OCI-LY1 (cell line): Measurements from ENCODE around the gene ADAMTSL3.

Experiments used
- H2AFZ ChIP-seq: fragments of 200-600 bp; sonication (generic), shearing (Covaris generic); 2 replicates; pipeline ENCODE4 v1.6.0; 2014; ENCODE audit warnings: antibody characterized with exemption, mild to moderate bottlenecking, low read length
- H3F3A ChIP-seq: fragments of 200-600 bp; sonication (generic), shearing (Covaris generic); 2 replicates; pipeline ENCODE4 v1.6.0; 2014; ENCODE audit warnings: mild to moderate bottlenecking, antibody characterized with exemption, low read length, moderate library complexity; ENCODE audit not compliant: insufficient read depth
- H3K27ac ChIP-seq: fragments of 200-600 bp; sonication (generic); 2 replicates; pipeline ENCODE4 v1.5.1; 2014; ENCODE audit warnings: low read length, mixed run types, mild to moderate bottlenecking, low read depth; ENCODE audit not compliant: poor library complexity, severe bottlenecking
- H3K27me3 ChIP-seq: fragments of 200-600 bp; sonication (generic); 2 replicates; pipeline ENCODE4 v1.6.0; 2014; ENCODE audit warnings: antibody characterized with exemption, mild to moderate bottlenecking, low read length, moderate library complexity; ENCODE audit not compliant: insufficient read depth
- H3K36me3 ChIP-seq: fragments of 200-600 bp; sonication (generic); 2 replicates; pipeline ENCODE4 v1.6.1; 2014; ENCODE audit warnings: mild to moderate bottlenecking, antibody characterized with exemption, low read length, moderate library complexity, mixed read lengths; ENCODE audit not compliant: insufficient read depth
- H3K4me1 ChIP-seq: fragments of 200-600 bp; sonication (generic); 2 replicates; pipeline ENCODE4 v1.5.1; 2014; ENCODE audit warnings: mild to moderate bottlenecking, low read length, moderate library complexity; ENCODE audit not compliant: insufficient read depth, severe bottlenecking
- H3K4me2 ChIP-seq: fragments of 200-600 bp; sonication (generic), shearing (Covaris generic); 2 replicates; pipeline ENCODE4 v1.6.1; 2014; ENCODE audit warnings: low read length
- H3K4me3 ChIP-seq: fragments of 200-600 bp; sonication (generic); 2 replicates; pipeline ENCODE4 v1.5.1; 2014; ENCODE audit warnings: low read length, low read depth, mild to moderate bottlenecking, mixed read lengths; ENCODE audit not compliant: poor library complexity, severe bottlenecking
- H3K79me2 ChIP-seq: fragments of 200-600 bp; shearing (Covaris generic); 2 replicates; pipeline ENCODE4 v1.6.1; 2016; ENCODE audit warnings: mixed run types, low read length, mixed read lengths; ENCODE audit not compliant: insufficient read depth
- H3K9ac ChIP-seq: fragments of 200-600 bp; sonication (generic), shearing (Covaris generic); 2 replicates; pipeline ENCODE4 v1.6.1; 2014; ENCODE audit warnings: mild to moderate bottlenecking, low read length, mixed read lengths
- H3K9me2 ChIP-seq: fragments of 200-600 bp; sonication (generic), shearing (Covaris generic); 2 replicates; pipeline ENCODE4 v1.6.1; 2014; ENCODE audit warnings: low read depth, mild to moderate bottlenecking, low read length, mixed read lengths
- H3K9me3 ChIP-seq: fragments of 200-600 bp; shearing (Covaris generic); 2 replicates; pipeline ENCODE4 v1.6.1; 2014; ENCODE audit warnings: low read length, mixed read lengths
- H4K20me1 ChIP-seq: fragments of 200-600 bp; sonication (generic), shearing (Covaris generic); 2 replicates; pipeline ENCODE4 v1.6.0; 2016; ENCODE audit warnings: mild to moderate bottlenecking, low read length; ENCODE audit not compliant: insufficient read depth
- CTCF ChIP-seq: fragments of 200-600 bp; sonication (generic), shearing (Covaris generic); IDR thresholded peaks from 2 replicates; pipeline ENCODE4 v1.5.1; 2017; ENCODE audit warnings: mild to moderate bottlenecking, antibody characterized with exemption, low read length, moderate library complexity, mixed read lengths
- EZH2 ChIP-seq: fragments of 200-600 bp; sonication (generic), shearing (Covaris generic); IDR thresholded peaks from 2 replicates; pipeline ENCODE4 v1.8.0; 2017; ENCODE audit warnings: borderline replicate concordance, mixed run types, mild to moderate bottlenecking, antibody characterized with exemption, low read length, moderate library complexity, mixed read lengths

Gene ADAMTSL3

GRCh38 chr15:83762367-83762766, 108.4 kb downstream of the ADAMTSL3 start:
- H3K36me3 ChIP-seq: no peaks in the 10 kb centered on the region
- no peak overlapping the region for H2AFZ ChIP-seq
- H3K9me3 ChIP-seq: no peaks in the 10 kb centered on the region
- no peak overlapping the region for H3K27ac ChIP-seq
- no peaks in the 10 kb centered on the region for H3K9me2 ChIP-seq
- no peaks in the 10 kb centered on the region for H4K20me1 ChIP-seq
- H3F3A ChIP-seq: no peaks in the 10 kb centered on the region
- no peaks in the 10 kb centered on the region for H3K4me1 ChIP-seq
- TF ChIP-seq EZH2 (no peak), CTCF (no peak)
- no peak overlapping the region for H3K4me2 ChIP-seq
- H3K79me2 ChIP-seq: no peaks in the 10 kb centered on the region
- no peak overlapping the region for H3K4me3 ChIP-seq
- no peaks in the 10 kb centered on the region for H3K27me3 ChIP-seq
- H3K9ac ChIP-seq: no peak overlapping the region

GRCh38 chr15:83764201-83764838, 110.4 kb downstream of the ADAMTSL3 start:
- no peaks in the 10 kb centered on the region for H3K9me2 ChIP-seq
- no peak overlapping the region for H3K9ac ChIP-seq
- TF ChIP-seq CTCF (no peak), EZH2 (no peak)
- H2AFZ ChIP-seq: no peak overlapping the region
- no peaks in the 10 kb centered on the region for H3F3A ChIP-seq
- no peak overlapping the region for H3K4me3 ChIP-seq
- H3K4me2 ChIP-seq: no peak overlapping the region
- no peaks in the 10 kb centered on the region for H3K9me3 ChIP-seq
- H3K27ac ChIP-seq: no peak overlapping the region
- H3K79me2 ChIP-seq: no peaks in the 10 kb centered on the region
- H3K4me1 ChIP-seq: no peaks in the 10 kb centered on the region
- no peaks in the 10 kb centered on the region for H3K36me3 ChIP-seq
- no peaks in the 10 kb centered on the region for H4K20me1 ChIP-seq
- no peaks in the 10 kb centered on the region for H3K27me3 ChIP-seq

- H2AFZ ChIP-seq: no peak overlapping the region
- no peaks in the 10 kb centered on the region for H3K79me2 ChIP-seq
- no peaks in the 10 kb centered on the region for H3K9me2 ChIP-seq
- no peak overlapping the region for H3K27ac ChIP-seq
- no peaks in the 10 kb centered on the region for H3K9me3 ChIP-seq
- TF ChIP-seq EZH2 (no peak), CTCF (no peak)
- H3K4me2 ChIP-seq: no peak overlapping the region
- no peak overlapping the region for H3K4me3 ChIP-seq
- H3K9ac ChIP-seq: no peak overlapping the region
- H3K27me3 ChIP-seq: no peaks in the 10 kb centered on the region
- H3K36me3 ChIP-seq: no peaks in the 10 kb centered on the region
- no peaks in the 10 kb centered on the region for H3F3A ChIP-seq
- no peaks in the 10 kb centered on the region for H3K4me1 ChIP-seq
- no peaks in the 10 kb centered on the region for H4K20me1 ChIP-seq
These were observed 112.4 kb downstream of the ADAMTSL3 start for GRCh38 chr15:83766339-83766738.
